Dermis blood vessel endothelial cell (primary cell): Measurements from ENCODE around the gene GLCE. TPM values are rescaled to one million over a fixed set of nuclear protein-coding genes. Genes with fewer than 3 reads are reported as not detected.
"Not testable (repeated sequence)": the region's sequence is repeated elsewhere in the genome, so short reads cannot be mapped to it uniquely, and the experiment has no call there.

Experiments
- DNase-seq: peaks from one replicate; pipeline ENCODE4 v3.0.0; 2010
- total RNA-seq: library from RNA; depleted of rRNA; stranded (reverse); fragments of >200 nt; gene quantifications from 2 replicates; pipeline ENCODE4 v1.2.3, GENCODE V29; 2014

The GLCE gene
- total RNA-seq, 1 donor from 2014 or later, result 65.7 TPM

GRCh38 chr15:69275933-69276560, 115.6 kb downstream of the GLCE start:
- no peak for DNase-seq

GRCh38 chr15:69277316-69277715, 116.9 kb downstream of the GLCE start:
- DNase-seq, result no peak

- DNase-seq, result no peak
Measured at GRCh38 chr15:69279636-69280035, 119.2 kb downstream of the GLCE start.

GRCh38 chr15:69280783-69281182, 120.3 kb downstream of the GLCE start:
- DNase-seq, result no peak

- DNase-seq, result no peak
Measured at GRCh38 chr15:69282104-69282743, 121.8 kb downstream of the GLCE start.

GRCh38 chr15:69285834-69286233, 125.4 kb downstream of the GLCE start:
- DNase-seq, result no peak

- DNase-seq, result no peak
Measured at GRCh38 chr15:69288011-69288410, 127.6 kb downstream of the GLCE start.

- DNase-seq, result no peak
Measured at GRCh38 chr15:69288531-69289341, 128.3 kb downstream of the GLCE start.

GRCh38 chr15:69289342-69290146, 129.1 kb downstream of the GLCE start:
- DNase-seq, result no peak

GRCh38 chr15:69290346-69291164, 130.1 kb downstream of the GLCE start:
- no peak for DNase-seq

GRCh38 chr15:69291651-69292050, 131.2 kb downstream of the GLCE start:
- not testable (repeated sequence) for DNase-seq

- no peak for DNase-seq
Measured at GRCh38 chr15:69292826-69293420, 132.5 kb downstream of the GLCE start.

GRCh38 chr15:69293741-69294615, 133.5 kb downstream of the GLCE start:
- no peak for DNase-seq

GRCh38 chr15:69296606-69297005, 136.2 kb downstream of the GLCE start:
- DNase-seq, result no peak

GRCh38 chr15:69297642-69298353, 137.4 kb downstream of the GLCE start:
- no peak for DNase-seq

- no peak for DNase-seq
Measured at GRCh38 chr15:69298354-69298696, 137.9 kb downstream of the GLCE start.

GRCh38 chr15:69298697-69299441, 138.4 kb downstream of the GLCE start, which contains the start of gene PAQR5:
PAQR5 (plus strand) TSS chr15:69298912; CDS start chr15:69360081, 61,169 bp downstream.
- peak; percentile 16 for DNase-seq

GRCh38 chr15:69299451-69299886, 139.0 kb downstream of the GLCE start:
- no peak for DNase-seq
